K562 (cell line): Measurements from ENCODE around the gene RNF144A. TPM values are rescaled to one million over a fixed set of nuclear protein-coding genes. Genes with fewer than 3 reads are reported as not detected.

Source experiments
- ATF7 ChIP-seq: fragments of 450-650 bp; IDR thresholded peaks from 2 replicates; pipeline ENCODE4 v1.7.1; 2014; ENCODE audit warnings: mild to moderate bottlenecking, moderate library complexity
- BCOR ChIP-seq: fragments of 450-650 bp; IDR thresholded peaks from 2 replicates; pipeline ENCODE4 v1.6.1; 2016
- BRCA1 ChIP-seq, 2 experiments: fragments of 450-650 bp in 1 of 2; sonication (generic) in 1 of 2; formaldehyde crosslinking in 1 of 2; IDR thresholded peaks; 2 replicates each; pipeline versions ENCODE4 v1.5.0 to v1.6.1; 2017 to 2020; ENCODE audit warnings: mild to moderate bottlenecking in 1 of 2, missing genetic modification reagents in 1 of 2
- ETS2 ChIP-seq: IDR thresholded peaks from 2 replicates; pipeline ENCODE4 v1.6.1; 2016; ENCODE audit warnings: borderline replicate concordance, missing genetic modification characterization, mild to moderate bottlenecking, moderate library complexity, missing compliant biosample characterization; ENCODE audit not compliant: poor library complexity, severe bottlenecking
- FOXP1 ChIP-seq: sonication (generic); formaldehyde crosslinking; IDR thresholded peaks from 2 replicates; pipeline ENCODE4 v1.8.0; 2022; ENCODE audit warnings: mild to moderate bottlenecking, missing genetic modification reagents
- NRF1 ChIP-seq, 2 experiments: fragments of 450-650 bp; IDR thresholded peaks in 1 of 2; conservative IDR thresholded peaks in 1 of 2; 2 replicates each; pipeline ENCODE4 v1.6.1; 2014; ENCODE audit warnings: mild to moderate bottlenecking in 2 of 2
- POU5F1 ChIP-seq: fragments of 150-350 bp; IDR thresholded peaks from 2 replicates; pipeline ENCODE4 v1.6.1; 2014; ENCODE audit warnings: borderline replicate concordance, low read length, low read depth, mild to moderate bottlenecking; ENCODE audit not compliant: partially characterized antibody
- PTBP1 ChIP-seq: fragments of 200-400 bp; formaldehyde crosslinking; IDR thresholded peaks from 2 replicates; pipeline ENCODE4 v1.6.1; 2017; ENCODE audit warnings: low read depth, low read length
- SMARCA4 ChIP-seq: fragments of 450-650 bp; IDR thresholded peaks from 2 replicates; pipeline ENCODE4 v1.6.1; 2016
- YY1 ChIP-seq, 3 experiments: IDR thresholded peaks; 2 replicates each; pipeline ENCODE4 v1.6.1; 2011; ENCODE audit warnings: low read length in 2 of 3, mild to moderate bottlenecking in 2 of 3, moderate library complexity in 2 of 3, borderline replicate concordance in 1 of 3, control low read depth in 1 of 3, low read depth in 1 of 3; ENCODE audit not compliant: insufficient read depth in 3 of 3, insufficient replicate concordance in 2 of 3, control insufficient read depth in 1 of 3, insufficient read length in 1 of 3; ENCODE audit errors: extremely low read depth in 1 of 3
- ZNF232 ChIP-seq: sonication (generic); formaldehyde crosslinking; IDR thresholded peaks from 2 replicates; pipeline ENCODE4 v1.8.0; 2022; ENCODE audit warnings: mild to moderate bottlenecking, missing genetic modification reagents
- ZNF354B ChIP-seq: fragments of 250-450 bp; sonication (Bioruptor Pico); IDR thresholded peaks from 2 replicates; pipeline ENCODE4 v1.4.0; 2020
- ZNF583 ChIP-seq: fragments of 250-450 bp; sonication (Bioruptor Pico); IDR thresholded peaks from 2 replicates; pipeline ENCODE4 v1.4.0; 2020
- polyA plus RNA-seq, 8 experiments: library from polyadenylated mRNA; depleted of rRNA in 4 of 8; stranded (reverse) in 5 of 8; unstranded in 3 of 8; fragments of >200 nt; fragmentation: Nextera tagmentation in 2 of 8; fragmentation: Illumina TruSeq in 1 of 8; extraction: Ambion mirVana in 2 of 8; extraction: Trizol in 1 of 8; gene quantifications; 2 replicates each; pipeline versions ENCODE4 v1.2.1 to v1.2.3, GENCODE V29; 2011 to 2014; ENCODE audit warnings: inconsistent platforms in 1 of 8, missing spikeins in 1 of 8
- total RNA-seq, 7 experiments: library from RNA; depleted of rRNA in 6 of 7; stranded (reverse); fragments of >200 nt in 6 of 7; fragmentation: Illumina TruSeq in 2 of 7; extraction: Trizol in 2 of 7; gene quantifications; 2 replicates each; pipeline versions ENCODE4 v1.2.1 to v1.2.3, GENCODE V29; 2011 to 2021; ENCODE audit warnings: low replicate concordance in 1 of 7
- TF ChIP-seq, protein P1 (sequence below), 2 experiments: IDR thresholded peaks in 1 of 2; conservative IDR thresholded peaks in 1 of 2; 2 replicates each; pipeline ENCODE4 v1.6.1; 2016; ENCODE audit warnings: low read depth in 2 of 2, mild to moderate bottlenecking in 1 of 2, missing compliant biosample characterization in 1 of 2, missing genetic modification characterization in 1 of 2, moderate library complexity in 1 of 2
- TF ChIP-seq, protein P2 (sequence below): fragments of 450-650 bp; formaldehyde crosslinking; IDR thresholded peaks from 2 replicates; pipeline ENCODE4 v1.4.0; 2022; ENCODE audit warnings: missing genetic modification characterization
- TF ChIP-seq, protein P3 (sequence below): fragments of 250-450 bp; sonication (Bioruptor Pico); IDR thresholded peaks from 2 replicates; pipeline ENCODE4 v1.4.0; 2020
- TF ChIP-seq, protein P4 (sequence below): fragments of 450-650 bp; IDR thresholded peaks from 2 replicates; pipeline ENCODE4 v1.6.1; 2014; ENCODE audit warnings: low read depth, mild to moderate bottlenecking, moderate library complexity, borderline replicate concordance
- TF ChIP-seq, protein P5 (sequence below): fragments of 200-400 bp; formaldehyde crosslinking; IDR thresholded peaks from 2 replicates; pipeline ENCODE4 v1.6.1; 2017; ENCODE audit warnings: mild to moderate bottlenecking, low read depth, low read length, moderate library complexity

Gene RNF144A
- total and polyA plus RNA-seq, 9 of the 15 experiments (the other 6 are each of a cell fraction or from before 2014, with no cell fraction given), result 0.96 to 11.3 (median 6.2) TPM

GRCh38 chr2:6880200-6880733, 36.9 kb upstream of the RNF144A start (continued):
- TF ChIP-seq, protein P1, sequence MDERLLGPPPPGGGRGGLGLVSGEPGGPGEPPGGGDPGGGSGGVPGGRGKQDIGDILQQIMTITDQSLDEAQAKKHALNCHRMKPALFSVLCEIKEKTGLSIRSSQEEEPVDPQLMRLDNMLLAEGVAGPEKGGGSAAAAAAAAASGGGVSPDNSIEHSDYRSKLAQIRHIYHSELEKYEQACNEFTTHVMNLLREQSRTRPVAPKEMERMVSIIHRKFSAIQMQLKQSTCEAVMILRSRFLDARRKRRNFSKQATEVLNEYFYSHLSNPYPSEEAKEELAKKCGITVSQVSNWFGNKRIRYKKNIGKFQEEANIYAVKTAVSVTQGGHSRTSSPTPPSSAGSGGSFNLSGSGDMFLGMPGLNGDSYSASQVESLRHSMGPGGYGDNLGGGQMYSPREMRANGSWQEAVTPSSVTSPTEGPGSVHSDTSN (CRISPR knock-in tag; IDR thresholded peaks at IDR 0.05; ENCODE audit: low read depth), result no peak
- TF ChIP-seq, protein P1 (tag; conservative IDR thresholded peaks at IDR 0.05; ENCODE audit: low read depth), result peak; percentile 52
- TF ChIP-seq ZNF232 (CRISPR knock-in tag), result no peak
- TF ChIP-seq NRF1 (conservative IDR thresholded peaks at IDR 0.05 in 1 of 2, IDR thresholded peaks at IDR 0.05 in 1 of 2), result no peak
- no peak for TF ChIP-seq POU5F1
- TF ChIP-seq SMARCA4, result peak; percentile 95
- TF ChIP-seq, protein P2, sequence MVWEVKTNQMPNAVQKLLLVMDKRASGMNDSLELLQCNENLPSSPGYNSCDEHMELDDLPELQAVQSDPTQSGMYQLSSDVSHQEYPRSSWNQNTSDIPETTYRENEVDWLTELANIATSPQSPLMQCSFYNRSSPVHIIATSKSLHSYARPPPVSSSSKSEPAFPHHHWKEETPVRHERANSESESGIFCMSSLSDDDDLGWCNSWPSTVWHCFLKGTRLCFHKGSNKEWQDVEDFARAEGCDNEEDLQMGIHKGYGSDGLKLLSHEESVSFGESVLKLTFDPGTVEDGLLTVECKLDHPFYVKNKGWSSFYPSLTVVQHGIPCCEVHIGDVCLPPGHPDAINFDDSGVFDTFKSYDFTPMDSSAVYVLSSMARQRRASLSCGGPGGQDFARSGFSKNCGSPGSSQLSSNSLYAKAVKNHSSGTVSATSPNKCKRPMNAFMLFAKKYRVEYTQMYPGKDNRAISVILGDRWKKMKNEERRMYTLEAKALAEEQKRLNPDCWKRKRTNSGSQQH (CRISPR knock-in tag), result no peak
- no peak for TF ChIP-seq PTBP1
- TF ChIP-seq BRCA1 (IDR thresholded peaks at IDR 0.05), result no peak
- TF ChIP-seq BRCA1 (CRISPR knock-in tag; IDR thresholded peaks at IDR 0.05), result no peak
- TF ChIP-seq YY1 (IDR thresholded peaks at IDR 0.05; ENCODE audit: borderline replicate concordance in 1 of 3, control insufficient read depth in 1 of 3, extremely low read depth in 1 of 3, insufficient read depth in 3 of 3, insufficient read length in 1 of 3, insufficient replicate concordance in 2 of 3, low read depth in 1 of 3, low read length in 2 of 3), result no peak
- no peak for TF ChIP-seq ZNF354B (CRISPR knock-in tag)
- TF ChIP-seq, protein P3, sequence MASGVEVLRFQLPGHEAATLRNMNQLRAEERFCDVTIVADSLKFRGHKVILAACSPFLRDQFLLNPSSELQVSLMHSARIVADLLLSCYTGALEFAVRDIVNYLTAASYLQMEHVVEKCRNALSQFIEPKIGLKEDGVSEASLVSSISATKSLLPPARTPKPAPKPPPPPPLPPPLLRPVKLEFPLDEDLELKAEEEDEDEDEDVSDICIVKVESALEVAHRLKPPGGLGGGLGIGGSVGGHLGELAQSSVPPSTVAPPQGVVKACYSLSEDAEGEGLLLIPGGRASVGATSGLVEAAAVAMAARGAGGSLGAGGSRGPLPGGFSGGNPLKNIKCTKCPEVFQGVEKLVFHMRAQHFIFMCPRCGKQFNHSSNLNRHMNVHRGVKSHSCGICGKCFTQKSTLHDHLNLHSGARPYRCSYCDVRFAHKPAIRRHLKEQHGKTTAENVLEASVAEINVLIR, result no peak
- TF ChIP-seq, protein P4, sequence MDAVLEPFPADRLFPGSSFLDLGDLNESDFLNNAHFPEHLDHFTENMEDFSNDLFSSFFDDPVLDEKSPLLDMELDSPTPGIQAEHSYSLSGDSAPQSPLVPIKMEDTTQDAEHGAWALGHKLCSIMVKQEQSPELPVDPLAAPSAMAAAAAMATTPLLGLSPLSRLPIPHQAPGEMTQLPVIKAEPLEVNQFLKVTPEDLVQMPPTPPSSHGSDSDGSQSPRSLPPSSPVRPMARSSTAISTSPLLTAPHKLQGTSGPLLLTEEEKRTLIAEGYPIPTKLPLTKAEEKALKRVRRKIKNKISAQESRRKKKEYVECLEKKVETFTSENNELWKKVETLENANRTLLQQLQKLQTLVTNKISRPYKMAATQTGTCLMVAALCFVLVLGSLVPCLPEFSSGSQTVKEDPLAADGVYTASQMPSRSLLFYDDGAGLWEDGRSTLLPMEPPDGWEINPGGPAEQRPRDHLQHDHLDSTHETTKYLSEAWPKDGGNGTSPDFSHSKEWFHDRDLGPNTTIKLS, result no peak; the same call in 1 of the 2 replicates
- peak; percentile 53; the same call in 1 of the 2 replicates for TF ChIP-seq ATF7
- no peak for TF ChIP-seq ZNF583 (CRISPR knock-in tag)
- no peak for TF ChIP-seq FOXP1
- TF ChIP-seq BCOR, result peak; percentile 68; the same call in 1 of the 2 replicates
- no peak for TF ChIP-seq ETS2 (tag)
- TF ChIP-seq, protein P5, sequence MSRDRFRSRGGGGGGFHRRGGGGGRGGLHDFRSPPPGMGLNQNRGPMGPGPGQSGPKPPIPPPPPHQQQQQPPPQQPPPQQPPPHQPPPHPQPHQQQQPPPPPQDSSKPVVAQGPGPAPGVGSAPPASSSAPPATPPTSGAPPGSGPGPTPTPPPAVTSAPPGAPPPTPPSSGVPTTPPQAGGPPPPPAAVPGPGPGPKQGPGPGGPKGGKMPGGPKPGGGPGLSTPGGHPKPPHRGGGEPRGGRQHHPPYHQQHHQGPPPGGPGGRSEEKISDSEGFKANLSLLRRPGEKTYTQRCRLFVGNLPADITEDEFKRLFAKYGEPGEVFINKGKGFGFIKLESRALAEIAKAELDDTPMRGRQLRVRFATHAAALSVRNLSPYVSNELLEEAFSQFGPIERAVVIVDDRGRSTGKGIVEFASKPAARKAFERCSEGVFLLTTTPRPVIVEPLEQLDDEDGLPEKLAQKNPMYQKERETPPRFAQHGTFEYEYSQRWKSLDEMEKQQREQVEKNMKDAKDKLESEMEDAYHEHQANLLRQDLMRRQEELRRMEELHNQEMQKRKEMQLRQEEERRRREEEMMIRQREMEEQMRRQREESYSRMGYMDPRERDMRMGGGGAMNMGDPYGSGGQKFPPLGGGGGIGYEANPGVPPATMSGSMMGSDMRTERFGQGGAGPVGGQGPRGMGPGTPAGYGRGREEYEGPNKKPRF, result no peak
